Brain microvascular endothelial cell (primary cell): ENCODE data around the gene PAK2.

Experiments
- DNase-seq: peaks from one replicate; pipeline ENCODE4 v3.0.0-alpha.2; 2020
- H3K27ac ChIP-seq: fragments of 250-450 bp; sonication (Bioruptor Pico); 2 replicates; pipeline ENCODE4 v1.5.1; 2020; ENCODE audit warnings: mild to moderate bottlenecking, moderate library complexity
- H3K27me3 ChIP-seq: fragments of 250-450 bp; sonication (Bioruptor Pico); replicated peaks from 2 replicates; pipeline ENCODE4 v1.5.1; 2020; ENCODE audit warnings: mild to moderate bottlenecking
- H3K36me3 ChIP-seq: fragments of 250-450 bp; sonication (Bioruptor Pico); replicated peaks from 2 replicates; pipeline ENCODE4 v1.5.1; 2020; ENCODE audit warnings: mild to moderate bottlenecking
- H3K4me3 ChIP-seq: 2 replicates; pipeline ENCODE4 v1.5.1; 2011; ENCODE audit warnings: low read depth, mild to moderate bottlenecking, control low read depth, low read length, moderate library complexity
- in situ Hi-C: cut with HindIII; loops from 2 replicates; pipeline ENCODE4 v1.10.0; 2017; ENCODE audit warnings: low sequenced_read_pairs, low pct_ligation_motif_present
- TF ChIP-seq, protein P1 (sequence below): IDR thresholded peaks from 2 replicates; pipeline ENCODE4 v1.5.1; 2011; ENCODE audit warnings: low read depth, mild to moderate bottlenecking, moderate library complexity, low read length, control low read depth, inconsistent platforms; ENCODE audit errors: missing control alignments

Gene PAK2

DNA sequence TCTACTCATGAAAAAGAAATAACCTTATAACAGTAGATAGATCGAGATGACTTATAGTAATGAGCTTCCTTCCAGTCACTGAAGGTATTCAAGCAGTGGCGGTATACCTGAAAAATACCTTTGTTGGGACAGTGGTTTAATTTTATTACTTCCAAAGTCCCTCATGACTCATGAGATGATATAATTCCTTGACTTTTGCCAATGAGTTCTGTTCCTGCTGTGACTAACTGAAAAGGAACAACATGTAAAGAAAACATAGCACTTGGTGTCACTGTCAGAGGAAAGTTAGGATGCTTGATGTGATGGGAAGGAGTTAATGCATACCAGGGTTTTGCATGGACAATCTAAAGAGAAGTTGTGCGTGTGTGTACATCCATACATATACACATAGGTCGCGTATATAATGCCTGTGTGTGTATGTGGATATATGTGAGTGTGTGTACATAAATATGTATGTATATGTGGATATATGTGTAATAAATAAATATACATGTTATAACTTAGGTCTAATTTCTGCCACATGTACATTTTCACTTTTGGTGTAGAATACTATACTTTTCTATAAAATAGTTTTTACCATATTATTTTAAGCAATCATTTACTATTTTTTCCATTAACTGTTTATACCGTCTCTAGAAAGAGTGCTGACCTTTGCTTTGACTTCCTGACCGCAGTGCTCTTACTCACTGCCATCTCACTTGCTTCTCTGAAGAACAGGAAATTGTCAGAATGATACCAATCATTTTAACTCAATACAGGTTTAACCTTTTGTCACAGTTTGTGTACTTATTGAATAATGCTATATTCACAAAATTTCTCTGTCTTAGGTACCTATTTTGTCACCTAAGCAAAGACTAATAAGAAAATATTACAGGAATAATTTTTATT, 12.6 kb upstream of the PAK2 start:
- no peaks in the 10 kb centered on the region for H3K27me3 ChIP-seq
- DNase-seq: peak; percentile 66
- in situ Hi-C loops: no loop called here
- H3K4me3 ChIP-seq: no peak overlapping the region
- H3K27ac ChIP-seq: peak overlapping the region; percentile 49
- no peaks in the 10 kb centered on the region for H3K36me3 ChIP-seq
- TF ChIP-seq, protein P1, sequence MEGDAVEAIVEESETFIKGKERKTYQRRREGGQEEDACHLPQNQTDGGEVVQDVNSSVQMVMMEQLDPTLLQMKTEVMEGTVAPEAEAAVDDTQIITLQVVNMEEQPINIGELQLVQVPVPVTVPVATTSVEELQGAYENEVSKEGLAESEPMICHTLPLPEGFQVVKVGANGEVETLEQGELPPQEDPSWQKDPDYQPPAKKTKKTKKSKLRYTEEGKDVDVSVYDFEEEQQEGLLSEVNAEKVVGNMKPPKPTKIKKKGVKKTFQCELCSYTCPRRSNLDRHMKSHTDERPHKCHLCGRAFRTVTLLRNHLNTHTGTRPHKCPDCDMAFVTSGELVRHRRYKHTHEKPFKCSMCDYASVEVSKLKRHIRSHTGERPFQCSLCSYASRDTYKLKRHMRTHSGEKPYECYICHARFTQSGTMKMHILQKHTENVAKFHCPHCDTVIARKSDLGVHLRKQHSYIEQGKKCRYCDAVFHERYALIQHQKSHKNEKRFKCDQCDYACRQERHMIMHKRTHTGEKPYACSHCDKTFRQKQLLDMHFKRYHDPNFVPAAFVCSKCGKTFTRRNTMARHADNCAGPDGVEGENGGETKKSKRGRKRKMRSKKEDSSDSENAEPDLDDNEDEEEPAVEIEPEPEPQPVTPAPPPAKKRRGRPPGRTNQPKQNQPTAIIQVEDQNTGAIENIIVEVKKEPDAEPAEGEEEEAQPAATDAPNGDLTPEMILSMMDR: no peak

- in situ Hi-C loops: no loop called here
- H3K27ac ChIP-seq: no peak overlapping the region
- TF ChIP-seq, protein P1: no peak
- H3K4me3 ChIP-seq: no peak overlapping the region
- peaks cover 3% of the 10 kb centered on the region for H3K36me3 ChIP-seq
- DNase-seq: no peak
- H3K27me3 ChIP-seq: no peaks in the 10 kb centered on the region
Observed at GRCh38 chr3:196735751-196736150, 3.9 kb upstream of the PAK2 start.

GRCh38 chr3:196736670-196737374, 2.8 kb upstream of the PAK2 start:
- H3K27me3 ChIP-seq: no peaks in the 10 kb centered on the region
- in situ Hi-C loops: no loop called here
- no peak for DNase-seq
- peaks cover 3% of the 10 kb centered on the region for H3K36me3 ChIP-seq
- H3K27ac ChIP-seq: no peak overlapping the region
- no peak overlapping the region for H3K4me3 ChIP-seq
- TF ChIP-seq, protein P1: no peak

DNA sequence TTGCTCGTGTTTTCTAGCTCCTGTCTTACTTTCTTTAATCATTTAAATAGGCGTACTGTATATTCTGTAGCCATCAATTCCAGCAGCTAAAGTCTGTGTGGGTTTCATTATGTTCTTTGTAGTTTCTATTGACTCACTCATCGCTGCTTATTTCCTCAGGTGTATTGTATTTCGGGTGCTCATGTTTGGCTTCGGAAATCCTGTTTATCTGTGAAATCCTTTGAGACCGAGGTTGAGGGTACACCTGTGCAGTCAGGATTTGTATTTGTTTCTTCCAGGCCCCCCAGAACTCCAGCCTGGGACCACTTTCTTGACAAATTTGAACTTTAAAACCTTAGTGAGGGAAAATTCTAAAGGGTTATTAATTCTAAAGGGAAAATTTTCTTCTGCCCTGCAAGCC, 2.0 kb upstream of the PAK2 start:
- Histone ChIP-seq H3K27me3 (no peaks in the 10 kb centered on the region), H3K36me3 (peaks cover 3% of the 10 kb centered on the region), H3K4me3 (no peak overlapping the region), H3K27ac (no peak overlapping the region)
- TF ChIP-seq, protein P1: no peak
- in situ Hi-C loops: no loop called here
- DNase-seq: no peak

DNA sequence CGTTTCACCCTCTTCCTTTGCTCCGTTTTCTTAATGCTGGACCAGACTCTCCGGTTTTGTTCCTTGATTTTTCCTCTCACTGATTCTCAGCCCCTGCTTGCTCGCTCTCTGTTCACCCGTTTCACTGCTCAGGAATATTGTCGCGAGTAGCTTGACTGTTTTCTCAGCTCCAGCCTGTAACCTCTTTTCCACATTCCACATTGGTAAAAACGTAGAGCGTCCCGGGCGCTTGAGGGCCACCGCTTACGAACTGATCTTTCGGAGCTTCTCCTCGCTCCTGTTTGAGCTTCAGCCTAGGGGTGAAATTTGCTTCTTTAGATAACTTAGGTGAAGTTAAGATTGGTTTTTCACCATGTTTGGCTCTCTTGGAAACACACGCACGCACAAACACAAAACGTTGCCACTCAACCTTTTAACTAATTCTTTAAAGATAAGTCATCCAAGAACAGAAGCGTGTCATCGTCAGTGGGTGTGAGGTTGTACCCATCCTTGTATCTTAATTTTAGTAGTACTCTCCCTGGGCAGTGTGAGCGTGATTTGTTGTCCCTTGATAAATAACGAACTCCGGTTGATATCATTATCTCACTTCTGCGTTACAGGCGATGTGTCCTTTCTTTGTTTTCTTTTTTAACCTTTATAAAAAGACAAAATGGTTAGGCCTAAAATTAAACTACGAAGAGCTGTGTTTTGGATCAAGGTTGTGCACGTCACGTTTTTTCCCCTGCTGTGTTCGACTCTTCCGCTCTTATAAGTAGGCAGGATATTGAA, 1.0 kb downstream of the PAK2 start:
- Histone ChIP-seq H3K27me3 (no peaks in the 10 kb centered on the region), H3K27ac (peak overlapping the region; percentile 93), H3K36me3 (peaks cover 3% of the 10 kb centered on the region), H3K4me3 (peak overlapping the region; percentile 71)
- TF ChIP-seq, protein P1: no peak
- in situ Hi-C loops: no loop called here
- peak; percentile 42 for DNase-seq
